GM12891 (cell line): ENCODE data around the gene MYRF.

ENCODE experiments used
- POLR2A ChIP-seq: IDR thresholded peaks from 2 replicates; pipeline ENCODE4 v1.6.1; 2011; ENCODE audit warnings: low read depth, low read length, control low read depth
- POLR2AphosphoS5 ChIP-seq: IDR thresholded peaks from 2 replicates; pipeline ENCODE4 v1.6.1; 2011; ENCODE audit warnings: low read depth, low read length, control low read depth
- POU2F2 ChIP-seq: IDR thresholded peaks from 2 replicates; pipeline ENCODE4 v1.6.1; 2011; ENCODE audit warnings: low read depth, mild to moderate bottlenecking, control low read depth, low read length, moderate library complexity
- TAF1 ChIP-seq: IDR thresholded peaks from 2 replicates; pipeline ENCODE4 v1.6.1; 2011; ENCODE audit warnings: low read depth, low read length, control low read depth

- no peak for TF ChIP-seq POLR2A
- no peak for TF ChIP-seq TAF1
- TF ChIP-seq POLR2AphosphoS5: no peak
- no peak for TF ChIP-seq POU2F2
Observed at GRCh38 chr11:61735391-61735790, 17.0 kb upstream of the MYRF start.
